Activated CD4-positive, alpha-beta T cell treated with anti-CD3 and anti-CD28 coated beads, Interleukin-2, Interleukin-4, amounts not matched to agents 100 ng/mL and 50 ng/mL, durations not matched to agents 16 hours and 8 hours (primary cell): ENCODE measurements around the gene EEIG1.

Experiments used
- DNase-seq: peaks from one replicate; pipeline ENCODE4 v3.0.0-alpha.2; 2020; ENCODE audit warnings: low spot score

Gene EEIG1

DNA sequence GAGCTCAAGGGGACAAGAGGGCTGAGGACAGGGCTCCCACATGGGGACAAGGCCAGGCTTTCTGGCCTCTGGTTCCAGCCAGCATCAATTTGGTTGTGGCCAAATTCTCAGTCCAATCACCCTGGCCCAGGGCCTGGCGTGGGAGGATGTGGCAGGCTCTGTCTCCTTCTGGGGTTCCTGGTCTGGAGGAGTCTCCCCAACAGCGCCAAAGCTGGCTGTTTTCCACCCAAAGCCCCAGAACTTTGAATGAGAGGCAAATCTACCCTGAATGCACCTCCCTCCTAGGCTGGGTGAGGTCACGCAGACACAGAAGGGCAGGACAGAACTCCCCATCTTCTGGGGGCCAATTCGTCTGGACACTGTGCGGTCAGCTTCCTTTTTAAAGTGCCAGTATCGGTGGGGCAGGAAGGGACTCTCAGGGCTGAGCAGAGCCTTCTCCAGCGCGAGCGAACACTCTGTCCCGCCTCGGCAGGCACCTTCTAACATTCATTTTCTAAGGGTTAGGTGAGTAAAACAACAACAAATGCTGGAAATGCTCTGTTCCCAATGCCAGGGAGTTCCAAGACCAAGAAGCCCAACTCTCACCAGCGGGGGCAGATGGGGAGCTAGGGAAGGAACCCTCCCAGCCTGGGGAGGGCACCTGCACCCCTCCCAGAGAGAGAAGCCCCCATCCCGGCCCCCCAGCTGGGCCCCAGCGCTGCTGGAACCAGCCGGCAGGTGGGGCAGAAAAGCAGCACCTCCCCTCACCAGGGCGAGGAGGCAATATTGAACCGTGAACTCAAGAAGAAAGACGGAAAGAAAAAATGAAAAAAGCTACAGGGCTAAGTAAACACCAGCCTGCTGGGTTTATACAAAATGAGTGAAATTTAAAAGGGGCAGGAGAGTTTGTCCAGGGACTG, 39.5 kb downstream of the EEIG1 start:
- no peak for DNase-seq

DNA sequence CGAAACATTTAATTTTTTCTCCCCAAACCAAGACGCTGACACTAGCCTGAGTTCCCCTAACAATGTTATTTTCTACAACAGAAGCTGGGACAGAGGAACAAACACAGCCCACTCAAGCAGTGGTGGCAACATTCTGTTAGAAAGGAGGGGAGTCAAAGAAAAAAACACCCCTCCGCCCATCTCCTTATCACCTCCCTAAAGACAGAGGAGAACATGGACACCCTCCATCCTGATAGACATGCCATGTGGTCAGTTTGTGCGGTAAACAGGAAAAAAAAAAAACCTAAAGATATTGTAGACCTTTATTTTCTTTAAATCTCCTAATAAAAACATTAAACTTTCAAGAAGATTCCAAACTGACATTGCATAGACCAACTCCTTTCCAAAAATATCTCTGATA, 40.2 kb downstream of the EEIG1 start:
- DNase-seq: no peak

DNA sequence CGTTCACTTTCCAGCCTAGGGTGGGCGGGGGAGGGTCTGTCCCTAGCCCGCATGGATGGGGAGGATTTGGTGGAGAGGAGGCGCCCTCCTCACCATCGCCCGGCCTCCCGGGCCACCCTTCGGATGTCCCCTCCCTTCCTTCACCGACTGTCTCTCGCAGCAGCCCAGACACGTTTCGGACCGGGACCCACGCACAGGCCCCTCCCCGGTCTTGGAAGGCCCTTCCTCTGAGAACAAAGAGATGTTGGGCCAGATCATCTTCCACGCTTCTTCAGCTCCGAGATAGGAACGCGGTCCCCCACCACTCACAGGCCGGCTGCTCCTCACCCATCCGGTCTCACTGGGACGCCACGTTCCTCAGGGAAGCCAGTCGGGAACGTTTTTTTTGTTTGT, 42.5 kb downstream of the EEIG1 start:
- DNase-seq: no peak

DNA sequence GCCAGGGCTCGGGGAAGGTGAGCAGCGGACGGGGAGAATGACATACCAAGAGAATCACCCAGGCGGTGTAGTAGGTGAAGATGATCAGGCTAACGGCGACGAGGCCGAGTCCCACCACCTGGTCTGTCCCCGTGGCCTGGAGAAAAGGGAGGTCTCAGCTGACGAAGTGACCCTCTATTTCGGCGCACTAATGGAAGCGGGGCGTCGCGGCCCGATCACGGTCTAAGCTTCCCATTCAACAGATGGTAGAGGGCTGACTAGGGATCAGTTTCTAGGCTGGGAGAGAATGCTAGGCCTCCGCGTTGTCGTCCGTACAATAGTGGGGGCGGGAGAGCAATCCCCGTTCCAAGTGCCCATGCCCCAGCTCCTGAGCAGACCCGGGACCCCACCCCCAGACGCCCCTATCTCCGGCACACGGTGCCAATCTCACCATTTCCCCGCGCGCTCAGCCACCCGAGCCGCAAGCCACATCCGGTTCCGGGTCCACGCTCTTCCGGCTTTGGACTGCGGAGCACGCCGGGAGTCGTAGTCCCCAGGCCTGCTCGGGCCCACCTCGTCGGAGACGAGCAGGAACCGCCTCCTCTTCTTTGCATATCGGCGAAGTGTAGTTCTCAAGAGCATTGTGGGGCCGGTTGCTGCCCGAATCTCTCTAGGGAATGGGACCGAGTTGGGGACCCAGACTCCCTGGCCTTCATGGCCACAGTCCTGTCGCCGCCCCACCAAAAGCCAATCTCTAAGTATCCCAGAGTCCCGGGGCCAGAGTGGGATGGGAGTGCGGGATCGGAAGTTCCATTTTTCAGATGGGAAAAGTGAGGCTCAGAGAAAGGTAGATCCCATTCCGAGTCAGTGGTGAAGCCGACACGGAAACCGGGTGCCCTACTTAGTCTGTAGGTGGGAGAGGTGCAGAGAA, 43.1 kb downstream of the EEIG1 start, which contains the start of gene DPM2:
Gene DPM2, minus strand, starts transcription at position 467 of the 910 bp plus-strand sequence. Its CDS starts 34 bp downstream, at position 433.
- peak; percentile 92 for DNase-seq

DNA sequence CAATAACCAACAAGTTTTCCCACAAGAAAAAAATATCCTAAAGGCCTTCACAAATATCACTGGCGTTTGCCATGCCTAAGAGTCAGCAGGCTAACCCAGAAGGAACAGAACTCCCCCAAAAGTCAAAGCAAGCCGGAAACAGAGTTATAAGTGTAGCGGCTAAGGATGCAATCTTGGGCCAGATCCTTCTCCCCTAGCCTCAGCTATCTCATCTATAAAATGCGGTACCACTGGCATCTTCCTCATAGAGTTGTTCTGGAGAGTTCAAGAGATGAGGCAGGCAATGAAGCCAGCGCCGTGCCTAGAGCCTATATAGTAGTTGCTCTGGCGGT, 43.8 kb downstream of the EEIG1 start:
- no peak for DNase-seq

DNA sequence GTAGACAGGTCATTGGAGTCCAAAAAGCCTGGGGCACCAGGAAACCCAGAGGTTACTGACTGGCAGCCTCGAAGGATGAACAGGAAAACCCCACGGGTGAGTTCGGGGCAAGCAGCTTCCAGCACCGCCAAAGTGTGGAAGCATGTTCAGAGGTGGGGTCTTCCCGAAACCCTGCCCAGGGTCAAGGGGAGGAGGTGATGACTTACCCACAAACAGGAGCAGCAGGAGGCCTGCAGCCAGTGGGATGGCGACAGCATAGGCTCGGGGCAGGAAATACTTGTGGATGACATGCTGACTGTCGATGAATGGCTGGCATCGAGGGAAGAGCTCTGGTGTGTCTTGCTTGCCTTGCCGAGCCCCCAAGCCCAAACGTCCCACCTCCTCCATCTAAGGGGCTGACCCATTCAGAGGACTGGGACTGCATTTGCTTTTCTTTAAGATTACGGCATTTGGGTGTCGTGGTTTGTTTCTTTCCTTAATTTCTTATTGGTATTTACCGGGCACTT, 44.4 kb downstream of the EEIG1 start:
- DNase-seq: no peak

DNA sequence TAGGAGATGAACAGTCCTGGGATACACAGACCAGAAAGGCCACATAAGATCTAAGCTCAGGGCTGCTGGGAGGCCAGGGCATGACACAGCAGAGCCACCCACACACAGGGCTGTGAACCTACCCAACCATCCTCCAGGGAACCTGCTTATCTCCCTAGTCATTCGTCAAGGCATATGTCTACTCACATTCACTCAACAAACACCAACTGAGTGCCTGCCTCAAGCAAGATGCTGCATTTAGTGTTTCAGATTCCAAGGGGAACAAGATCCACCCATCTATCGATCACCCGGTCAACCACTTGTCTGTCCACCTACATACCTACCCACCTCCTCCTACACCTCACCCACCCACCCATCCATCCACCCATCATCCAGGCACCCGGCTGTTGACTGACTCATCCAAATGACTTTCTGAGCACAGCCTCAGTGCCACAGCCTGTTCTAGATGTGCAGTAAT, 45.0 kb downstream of the EEIG1 start:
- no peak for DNase-seq

DNA sequence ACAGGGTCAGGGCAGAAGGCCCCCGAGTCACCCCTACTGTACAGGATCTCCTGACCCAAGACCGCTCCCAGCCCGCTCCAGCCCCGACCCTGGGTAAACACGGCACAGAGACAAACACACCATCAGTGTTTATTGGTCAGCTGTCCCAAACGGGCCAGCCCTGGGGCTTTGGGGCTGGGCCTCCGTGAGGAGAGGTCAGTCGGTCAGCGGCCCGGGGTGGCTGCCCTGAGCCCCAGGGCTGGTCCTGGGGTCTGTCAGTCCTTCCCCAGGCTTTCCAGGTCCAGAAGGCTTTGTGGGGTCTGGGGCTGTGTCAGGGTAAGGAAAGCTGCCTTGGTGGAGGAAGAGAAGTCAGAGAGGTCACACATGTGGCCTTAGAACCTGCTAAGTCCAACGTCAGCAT, 45.8 kb downstream of the EEIG1 start:
- no peak for DNase-seq

DNA sequence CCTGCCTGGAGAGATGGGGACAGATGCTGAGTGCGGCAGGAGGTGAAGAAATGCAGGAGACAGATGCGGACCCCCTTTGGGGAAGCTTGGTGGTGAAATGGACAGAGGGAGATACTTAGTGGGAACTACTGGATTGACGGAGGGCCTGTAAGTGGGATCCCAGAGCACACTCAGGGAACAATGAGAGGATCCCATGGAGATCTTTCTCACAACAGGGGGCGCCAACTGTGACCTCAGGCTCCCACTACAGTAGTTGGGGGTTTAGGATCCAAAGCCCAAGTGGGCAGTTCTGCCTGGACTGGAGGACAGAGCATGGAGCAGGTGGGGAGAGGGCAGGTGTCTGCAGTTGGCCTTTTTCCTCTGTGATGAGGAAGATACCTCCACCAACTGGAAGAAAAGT, 46.5 kb downstream of the EEIG1 start:
- DNase-seq: no peak

DNA sequence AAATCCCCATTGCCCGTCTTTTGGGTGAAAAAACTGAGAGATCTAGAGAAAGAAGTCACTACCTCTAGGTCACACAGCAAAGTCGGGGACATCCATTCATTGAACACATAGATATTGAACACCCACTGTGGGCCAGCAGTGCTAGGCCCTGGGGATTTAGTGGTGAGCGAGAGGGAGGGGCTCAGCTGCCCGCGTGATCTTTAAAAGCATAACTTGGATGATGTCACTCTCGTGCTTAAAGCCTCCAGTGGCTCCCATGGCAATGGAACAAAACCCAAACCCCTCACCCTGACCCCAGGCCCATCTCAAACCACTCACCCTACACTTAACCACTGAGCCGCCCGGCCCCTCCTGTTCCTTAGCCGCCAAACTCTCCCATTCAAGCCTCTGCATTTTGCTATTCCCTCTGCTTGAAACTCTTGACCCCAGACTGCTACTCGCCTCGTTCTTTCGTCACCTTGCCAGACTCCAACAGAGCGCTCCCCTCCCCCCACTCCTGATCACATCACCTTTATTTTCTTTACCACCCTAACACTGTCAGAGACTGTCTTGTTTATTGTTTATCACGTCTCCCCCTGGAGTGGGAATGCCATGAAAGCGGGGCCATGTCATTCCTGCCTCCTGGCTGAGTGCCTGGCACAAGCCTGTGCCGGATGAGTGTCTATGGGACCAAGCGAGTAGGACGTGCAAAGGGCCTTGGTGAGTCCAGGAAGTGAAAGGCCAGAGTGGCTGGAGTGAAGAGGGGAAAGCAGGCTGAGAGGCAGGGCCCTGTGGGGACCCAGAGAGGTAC, 49.5 kb downstream of the EEIG1 start:
- no peak for DNase-seq
